Kidney tubule cell (primary cell): ENCODE results near the gene GMCL2.
"Not testable (repeated sequence)": the region's sequence is repeated elsewhere in the genome, so short reads cannot be mapped to it uniquely, and the experiment has no call there.

ENCODE experiments used
- DNase-seq: peaks from one replicate; pipeline ENCODE4 v3.0.0-alpha.2; 2018; ENCODE audit warnings: low spot score

The GMCL2 gene

DNA sequence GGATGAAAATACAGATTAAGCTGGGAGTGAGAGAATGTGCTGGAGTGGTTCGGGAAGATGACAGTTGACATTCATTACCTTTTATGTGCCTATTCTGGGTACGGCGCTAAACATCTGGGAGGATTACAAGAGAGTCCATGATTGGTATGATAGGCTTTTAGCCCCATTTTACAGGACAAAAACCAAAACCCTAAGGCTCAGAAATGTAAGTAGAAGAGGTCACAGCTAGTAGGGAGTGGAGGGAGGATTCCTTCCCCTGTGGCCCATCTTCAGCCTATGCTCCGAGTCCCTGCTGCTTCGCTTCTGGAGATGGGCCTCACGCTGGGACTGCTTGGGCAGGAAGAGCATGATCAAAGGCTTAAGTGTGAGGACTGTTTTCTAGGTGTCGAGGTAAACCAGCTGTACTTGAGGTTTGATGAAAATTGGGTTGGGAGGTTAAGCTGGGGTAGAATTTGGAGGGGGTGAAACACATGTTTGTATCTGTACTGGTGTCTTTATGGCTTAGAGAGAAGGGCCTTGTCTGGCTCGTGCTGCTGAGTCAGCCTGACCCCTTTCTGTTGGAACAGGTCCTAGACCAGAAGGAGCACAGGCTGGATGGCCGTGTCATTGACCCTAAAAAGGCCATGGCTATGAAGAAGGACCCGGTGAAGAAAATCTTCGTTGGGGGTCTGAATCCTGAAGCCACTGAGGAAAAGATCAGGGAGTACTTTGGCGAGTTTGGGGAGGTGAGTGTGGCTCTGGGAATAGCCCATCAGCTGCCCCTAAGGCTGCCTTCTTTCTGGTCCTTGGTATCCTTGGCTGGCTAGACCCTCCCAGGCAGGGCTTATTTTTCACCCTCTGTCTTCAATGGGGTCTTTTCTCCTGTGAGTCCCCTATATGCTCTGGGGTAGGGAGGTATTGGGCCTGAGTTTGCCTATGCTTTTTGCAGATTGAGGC is 19.3 kb upstream of the GMCL2 start:
- no peak for DNase-seq

GRCh38 chr5:178205749-178206047 is 18.5 kb upstream of the GMCL2 start:
- no peak for DNase-seq

DNA sequence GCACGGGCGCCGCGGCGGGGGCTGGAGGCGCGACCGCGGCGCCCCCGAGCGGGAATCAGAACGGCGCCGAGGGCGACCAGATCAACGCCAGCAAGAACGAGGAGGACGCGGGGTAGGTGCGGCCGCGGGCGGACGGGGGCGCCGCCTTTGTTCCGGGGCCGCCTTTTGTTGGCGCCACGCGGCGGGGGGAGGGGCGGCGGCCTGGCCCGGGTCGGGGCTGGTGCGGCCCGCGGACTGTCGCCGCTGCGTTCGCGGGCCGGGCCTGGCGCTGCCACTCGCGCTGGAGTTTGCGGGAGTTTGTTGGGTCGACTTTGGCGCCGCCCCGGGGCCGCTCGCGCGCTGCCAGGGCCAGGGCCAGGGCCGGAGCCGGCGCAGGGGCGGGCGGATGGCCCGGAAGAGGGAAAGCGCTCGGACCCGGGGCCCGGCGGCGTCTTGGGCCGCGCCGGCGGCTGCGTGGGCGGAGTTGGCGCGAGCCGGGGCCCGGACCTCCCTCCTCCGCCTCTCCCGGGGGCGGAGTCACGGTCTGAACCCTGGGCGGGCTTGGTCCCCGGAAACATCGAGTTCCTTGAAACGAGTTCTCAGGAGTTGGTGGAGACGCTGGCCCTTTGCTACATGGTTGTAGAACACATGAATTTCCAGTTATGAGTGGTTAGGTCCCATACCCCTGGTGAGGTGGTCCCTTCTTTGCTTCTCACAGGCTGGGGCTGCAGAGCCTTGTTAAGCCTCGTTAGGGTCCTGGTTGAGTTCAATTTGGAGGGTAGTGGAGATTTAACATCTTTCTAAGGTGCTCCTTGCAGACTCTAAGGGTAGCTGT is 18.0 kb upstream of the GMCL2 start:
- peak; percentile 85 for DNase-seq

DNA sequence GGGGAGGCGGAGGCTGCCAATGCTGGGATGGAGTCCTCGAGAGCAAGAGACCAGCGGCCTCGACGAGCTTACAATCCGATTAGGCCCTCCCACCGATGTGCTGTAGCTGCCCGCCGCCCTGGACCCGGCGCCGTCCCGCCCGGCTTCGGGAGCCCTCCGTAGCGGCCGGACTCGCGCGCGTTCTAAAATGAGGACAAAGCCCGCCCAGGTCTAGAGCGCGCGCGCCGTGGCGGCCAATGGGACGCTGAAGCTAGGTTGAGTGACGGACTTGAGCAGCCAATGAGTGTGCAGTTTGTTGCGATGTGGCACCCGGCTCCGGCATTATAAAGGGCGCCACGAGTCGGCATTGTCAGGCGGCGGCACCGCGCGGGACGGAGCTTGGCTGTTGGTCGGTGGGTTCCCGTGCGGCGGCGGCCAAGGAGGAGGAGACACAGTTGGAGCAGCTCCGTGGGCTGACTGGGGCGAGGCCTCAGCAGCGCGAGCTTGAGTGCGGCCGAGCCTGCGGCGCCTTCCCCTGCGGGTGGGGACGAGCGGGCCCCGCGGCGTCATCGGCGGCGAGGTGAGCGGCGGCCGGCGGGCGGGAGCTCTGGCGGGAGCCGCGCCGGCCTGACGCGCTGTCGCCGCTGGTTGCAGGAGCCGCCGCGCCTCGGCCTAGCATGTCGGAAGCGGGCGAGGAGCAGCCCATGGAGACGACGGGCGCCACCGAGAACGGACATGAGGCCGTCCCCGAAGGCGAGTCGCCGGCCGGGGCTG is 17.2 kb upstream of the GMCL2 start, which contains the start of gene HNRNPAB:
HNRNPAB (plus strand) TSS at position 352 of the 753 bp plus-strand sequence; CDS start at position 657, 305 bp downstream.
- peak; percentile 96 for DNase-seq

- no peak for DNase-seq
These were observed 16.6 kb upstream of the GMCL2 start for GRCh38 chr5:178203670-178204181.

DNA sequence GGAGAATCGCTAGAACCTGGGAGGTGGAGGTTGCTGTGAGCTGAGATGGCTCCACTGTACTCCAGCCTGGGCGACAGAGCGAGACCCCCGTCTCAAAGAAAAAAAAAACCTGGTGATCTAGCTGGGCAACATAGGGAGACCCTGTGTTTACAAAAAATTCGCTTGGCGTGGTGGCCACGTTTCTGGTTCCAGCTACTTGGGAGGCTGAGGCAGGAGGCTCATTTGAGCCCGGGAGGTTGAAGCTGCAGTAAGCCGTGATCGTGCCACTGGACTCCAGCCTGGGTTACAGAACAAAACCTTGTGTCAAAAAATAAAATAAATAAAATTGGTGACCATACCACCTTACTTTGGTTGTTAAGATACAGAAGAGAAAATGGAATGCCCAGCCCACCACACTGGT is 15.4 kb upstream of the GMCL2 start:
- no peak for DNase-seq

DNA sequence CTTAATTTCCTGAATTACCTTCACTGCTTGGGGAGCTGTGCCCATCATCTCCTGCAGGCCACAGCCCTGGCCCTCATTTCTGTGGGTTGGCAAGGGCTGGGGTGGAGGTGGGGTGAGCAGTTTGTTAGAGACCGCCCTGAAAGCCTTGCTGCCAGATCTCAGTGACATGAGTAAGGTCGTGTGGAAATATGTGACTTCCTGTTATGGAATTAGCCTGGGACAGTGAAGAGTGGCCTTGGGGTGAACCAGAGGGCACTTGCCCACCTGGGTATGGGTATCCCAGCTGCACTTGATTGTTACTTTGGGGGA is 14.7 kb upstream of the GMCL2 start:
- no peak for DNase-seq

DNA sequence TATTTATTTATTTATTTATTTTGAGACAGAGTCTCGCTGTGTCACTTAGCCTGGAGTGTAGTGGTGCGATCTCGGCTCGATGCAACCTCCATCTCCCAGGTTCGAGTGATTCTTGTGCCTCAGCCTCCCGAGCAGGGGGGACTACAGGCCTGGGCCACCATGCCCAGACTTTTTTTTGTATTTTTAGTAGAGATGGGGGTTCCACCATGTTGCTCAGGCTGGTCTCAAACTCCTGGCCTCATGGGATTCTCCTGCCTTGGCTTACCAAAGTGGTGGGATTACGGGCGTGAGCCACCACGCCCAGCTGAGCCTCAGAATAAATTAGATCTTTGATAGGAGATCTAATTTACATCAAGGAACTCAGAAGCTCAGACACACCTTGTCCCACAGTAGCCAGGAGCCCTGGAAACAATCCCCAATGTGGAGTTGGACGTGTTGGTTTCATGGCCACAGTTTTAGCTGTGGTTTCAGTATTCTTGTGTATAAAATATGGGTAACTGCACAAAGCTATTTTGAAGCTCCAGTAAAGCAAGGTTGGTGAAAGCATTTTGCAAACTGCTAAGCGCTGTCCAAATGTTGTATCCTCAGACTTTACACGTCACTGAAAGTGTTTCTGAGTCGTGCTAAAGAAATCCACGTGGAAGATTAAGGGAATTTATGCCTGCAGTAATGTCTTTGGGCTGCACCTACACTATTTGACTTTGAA is 14.2 kb upstream of the GMCL2 start:
- DNase-seq: peak; percentile 27

- DNase-seq: no peak
These were observed 12.6 kb upstream of the GMCL2 start for GRCh38 chr5:178199581-178200434.

DNA sequence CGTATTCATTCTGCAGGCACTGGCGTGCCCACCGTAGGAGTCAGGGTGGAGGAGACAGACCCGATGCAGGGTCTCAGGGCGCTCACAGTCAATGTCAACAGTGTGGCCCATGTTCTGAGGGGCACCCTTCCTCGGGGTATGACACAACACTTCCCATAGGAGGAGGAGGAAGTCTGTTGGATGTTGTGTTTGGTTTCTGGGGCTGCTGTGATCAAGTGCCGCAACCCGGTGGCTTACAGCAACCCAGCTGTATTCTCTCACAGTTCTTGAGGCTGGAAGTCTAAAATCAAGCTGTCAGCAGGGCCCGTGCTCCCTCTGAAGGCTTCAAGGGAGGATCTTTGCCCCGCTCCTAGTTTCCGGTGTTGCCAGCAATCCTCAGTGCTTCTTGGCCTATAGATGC is 11.5 kb upstream of the GMCL2 start:
- no peak for DNase-seq

DNA sequence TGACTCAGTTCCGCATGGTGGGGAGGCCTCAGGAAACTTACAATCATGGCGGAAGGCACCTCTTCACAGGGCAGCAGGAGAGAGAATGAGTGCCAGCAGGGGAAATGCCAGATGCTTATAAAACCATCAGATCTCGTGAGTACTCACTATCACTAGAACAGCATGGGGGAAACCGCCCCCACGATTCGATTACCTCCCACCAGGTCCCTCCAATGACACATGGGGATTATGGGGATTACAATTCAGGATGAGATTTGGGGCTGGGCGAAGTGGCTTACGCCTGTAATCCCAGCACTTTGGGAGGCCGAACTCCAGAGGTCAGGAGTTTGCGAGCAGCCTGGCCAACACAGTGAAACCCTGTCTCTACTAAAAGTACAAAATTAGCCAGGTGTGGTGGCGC is 11.0 kb upstream of the GMCL2 start:
- DNase-seq: not testable (repeated sequence)

DNA sequence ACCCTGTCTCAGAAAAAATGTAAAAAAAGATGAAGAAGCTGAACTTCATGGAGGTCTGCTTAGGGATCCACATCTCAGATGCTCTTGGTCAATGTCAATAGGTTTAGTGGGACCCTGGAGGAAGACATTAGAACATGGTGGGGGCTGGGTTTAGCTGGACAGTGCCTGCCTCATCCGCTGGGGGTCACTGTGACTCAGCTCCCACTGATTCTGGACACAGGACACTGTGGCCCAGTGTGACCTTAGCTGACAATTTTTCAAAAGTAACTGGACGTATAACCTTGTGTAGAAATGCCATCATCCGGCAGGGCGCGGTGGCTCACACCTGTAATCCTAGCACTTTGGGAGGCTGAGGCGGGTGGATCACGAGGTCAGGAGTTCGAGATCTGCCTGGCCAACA is 9.8 kb upstream of the GMCL2 start:
- DNase-seq: no peak

- no peak for DNase-seq
These were observed 9.2 kb upstream of the GMCL2 start for GRCh38 chr5:178196281-178196812.

- no peak for DNase-seq
These were observed 6.9 kb upstream of the GMCL2 start for GRCh38 chr5:178194026-178194425.

DNA sequence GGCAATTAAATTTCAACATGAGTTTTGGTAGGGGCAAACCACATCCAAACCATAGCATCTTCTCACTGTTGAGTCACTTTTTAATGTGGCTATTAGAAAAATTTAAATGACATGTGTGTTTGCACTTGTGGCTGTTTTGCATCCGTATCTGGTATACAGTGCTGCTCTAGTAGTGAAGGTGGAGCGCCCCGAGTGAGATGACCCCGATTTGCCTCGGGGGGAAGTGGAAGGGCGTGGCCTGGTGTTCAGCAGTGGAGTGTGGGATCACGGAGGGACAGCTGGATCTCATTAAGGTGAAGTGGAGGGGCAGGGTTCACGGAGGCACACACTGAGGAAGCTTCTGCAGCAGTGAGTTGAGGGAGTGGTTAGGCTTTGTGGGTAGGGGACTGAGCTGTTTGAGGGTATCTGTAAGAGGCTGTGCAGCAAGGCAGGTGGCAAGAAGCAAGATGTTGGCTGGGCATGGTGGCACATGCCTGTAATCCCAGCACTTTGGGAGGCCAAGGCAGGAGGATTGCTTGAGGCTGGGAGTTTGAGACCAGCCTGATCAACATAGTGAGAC is 6.2 kb upstream of the GMCL2 start:
- no peak for DNase-seq

- no peak for DNase-seq
These were observed 5.6 kb upstream of the GMCL2 start for GRCh38 chr5:178192787-178193186.

DNA sequence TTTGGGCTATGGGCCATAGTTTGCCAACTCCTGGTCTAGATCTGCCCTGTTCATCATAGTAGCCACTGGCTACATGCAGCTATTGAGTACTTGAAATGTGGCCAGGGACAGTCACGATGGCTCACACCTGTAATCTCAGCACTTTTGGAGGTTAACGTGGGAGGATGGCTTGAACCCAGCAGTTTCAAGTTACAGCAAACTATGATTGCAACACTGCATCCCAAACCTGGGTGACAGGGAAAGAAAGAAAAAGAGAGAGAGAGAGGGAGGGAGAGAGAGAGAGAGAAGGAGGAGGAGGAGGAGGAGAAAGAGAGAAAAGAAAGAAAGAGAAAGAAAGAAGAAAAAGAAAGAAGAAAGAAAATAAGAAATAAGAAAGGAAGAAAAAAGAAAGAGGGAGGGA is 5.1 kb upstream of the GMCL2 start:
- DNase-seq: no peak

DNA sequence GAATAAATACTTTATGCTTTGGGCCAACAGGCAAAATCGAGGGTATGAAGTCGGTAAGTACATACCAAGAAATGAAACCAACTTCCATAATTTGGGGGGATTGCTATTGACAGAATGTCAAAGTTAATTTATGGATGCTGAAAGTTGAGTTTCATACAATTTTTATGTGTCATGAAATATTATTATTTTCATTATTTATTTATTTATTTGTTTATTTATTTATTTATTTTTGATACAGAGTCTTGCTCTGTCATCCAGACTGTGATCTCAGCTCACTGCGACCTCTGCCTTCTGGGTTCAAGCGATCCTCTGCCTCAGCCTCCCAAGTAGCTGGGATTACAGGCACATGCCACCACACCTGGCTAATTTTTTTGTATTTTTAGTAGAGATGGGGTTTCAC is 4.5 kb upstream of the GMCL2 start:
- no peak for DNase-seq

- no peak for DNase-seq
These were observed 2.3 kb upstream of the GMCL2 start for GRCh38 chr5:178189433-178189832.

- no peak for DNase-seq
These were observed 744 bp downstream of the GMCL2 start for GRCh38 chr5:178186427-178186826.
